NCI-H146 (cell line): ENCODE data around the gene HSPA9.

Source experiments
- DNase-seq: peaks from one replicate; lab custom pipeline; 2025; lab: John Stamatoyannopoulos, UW

HSPA9 gene

DNA sequence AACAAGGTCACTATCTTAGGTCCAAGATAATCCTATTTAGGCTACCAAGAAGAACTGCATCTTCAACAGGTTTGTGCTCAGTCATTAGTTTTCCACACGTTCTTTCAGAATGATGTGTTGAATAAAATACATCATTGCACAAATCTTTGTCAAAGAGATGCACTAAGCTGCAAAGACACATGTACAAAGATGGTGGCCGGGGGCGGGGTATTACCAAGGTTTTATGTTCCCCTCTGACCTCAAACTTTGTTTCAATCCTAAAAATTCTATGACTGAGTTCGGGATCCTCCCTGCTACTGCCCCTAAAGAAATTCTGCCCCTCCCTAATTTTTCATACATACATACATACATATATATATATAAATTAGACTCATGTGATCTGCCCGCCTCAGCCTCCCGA is 14.2 kb downstream of the HSPA9 start:
- DNase-seq = no peak

DNA sequence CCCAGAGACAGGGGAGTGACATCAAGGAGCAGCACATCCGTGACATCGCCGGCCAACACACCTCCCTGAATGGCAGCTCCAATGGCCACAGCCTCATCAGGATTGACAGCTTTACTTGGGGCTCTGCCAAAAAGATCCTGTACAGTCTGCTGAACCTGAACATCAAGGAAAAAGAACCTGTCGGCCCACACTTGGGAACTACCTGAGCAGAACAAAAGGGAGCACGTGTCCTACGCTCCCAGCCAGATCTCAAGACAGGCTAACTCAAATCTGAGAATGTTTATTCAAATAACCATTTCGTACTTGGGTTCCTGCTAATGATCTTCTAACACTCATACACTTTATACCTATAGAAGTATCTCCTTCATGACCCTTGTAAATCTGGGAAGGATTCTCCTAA is 15.3 kb downstream of the HSPA9 start:
- no peak for DNase-seq

DNA sequence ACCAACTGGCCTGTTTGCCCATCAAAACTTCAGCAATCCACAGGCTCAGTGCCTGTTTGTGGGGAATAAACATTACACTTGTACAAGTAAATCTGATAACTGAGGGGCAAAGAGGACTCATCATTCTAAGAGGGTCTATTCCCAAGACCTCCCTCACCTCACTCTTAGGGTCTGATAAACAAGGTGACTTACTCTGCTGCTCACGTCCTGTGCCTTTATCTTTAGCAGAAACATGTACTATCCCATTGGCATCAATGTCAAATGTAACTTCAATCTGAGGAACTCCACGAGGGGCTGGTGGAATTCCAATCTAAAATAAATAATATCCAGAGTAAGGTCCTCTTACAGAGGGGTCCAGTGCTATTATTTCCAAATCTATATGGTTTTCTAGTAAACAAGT is 17.5 kb downstream of the HSPA9 start:
- DNase-seq = no peak

- no peak for DNase-seq
Observed at GRCh38 chr5:138554143-138554542, 21.1 kb downstream of the HSPA9 start.

- no peak for DNase-seq
Observed at GRCh38 chr5:138553437-138554095, 21.6 kb downstream of the HSPA9 start.

DNA sequence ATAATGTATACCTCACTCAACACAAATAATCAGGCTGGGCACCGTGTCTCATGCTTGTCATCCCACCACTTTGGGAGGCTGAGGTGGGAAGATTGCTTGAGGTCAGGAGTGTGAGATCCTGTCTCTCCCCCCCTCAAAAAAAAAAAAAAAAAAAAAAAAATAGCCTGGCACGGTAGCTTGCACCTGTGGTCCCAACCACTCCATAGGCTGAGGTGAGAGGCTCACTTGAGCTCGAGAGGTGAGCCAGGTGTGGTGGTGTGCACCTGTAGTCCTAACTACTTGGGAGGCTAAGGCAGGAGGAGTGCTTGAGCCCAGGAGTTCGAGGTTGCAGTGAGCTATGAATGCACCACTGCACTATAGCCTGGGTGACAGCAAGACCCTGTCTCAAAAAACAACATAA is 22.5 kb downstream of the HSPA9 start:
- DNase-seq = no peak

- DNase-seq = no peak
Observed at GRCh38 chr5:138549414-138549813, 25.8 kb downstream of the HSPA9 start.

DNA sequence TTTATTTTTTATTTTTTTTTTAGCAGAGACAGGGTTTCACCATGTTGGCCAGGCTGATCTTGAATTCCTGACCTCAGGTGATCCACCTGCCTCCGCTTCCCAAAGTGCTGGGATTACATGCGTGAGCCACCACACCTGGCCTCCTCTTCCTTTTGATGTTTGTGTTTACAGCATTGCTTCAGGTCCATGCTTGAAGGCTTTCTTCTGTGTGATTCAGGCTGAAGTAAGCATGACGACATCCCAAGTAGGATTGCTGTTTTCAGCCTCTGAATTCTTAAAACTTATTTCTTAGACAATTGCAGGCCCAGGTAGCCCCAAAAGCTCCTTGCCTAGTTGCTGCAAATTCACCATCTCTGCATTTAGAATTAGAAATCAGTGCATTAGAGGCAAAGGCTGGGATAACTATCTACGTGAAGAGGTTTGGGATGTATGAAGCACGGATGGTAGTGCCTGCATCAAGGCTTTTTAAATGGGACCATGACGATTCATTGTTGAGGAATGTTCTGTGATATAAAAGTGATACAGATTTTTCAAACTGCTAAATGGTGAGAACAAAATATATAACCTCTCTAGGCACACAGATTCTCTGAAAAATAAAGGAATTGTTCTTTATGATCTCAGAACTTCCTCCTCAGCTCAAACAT is 29.2 kb downstream of the HSPA9 start:
- DNase-seq = no peak

DNA sequence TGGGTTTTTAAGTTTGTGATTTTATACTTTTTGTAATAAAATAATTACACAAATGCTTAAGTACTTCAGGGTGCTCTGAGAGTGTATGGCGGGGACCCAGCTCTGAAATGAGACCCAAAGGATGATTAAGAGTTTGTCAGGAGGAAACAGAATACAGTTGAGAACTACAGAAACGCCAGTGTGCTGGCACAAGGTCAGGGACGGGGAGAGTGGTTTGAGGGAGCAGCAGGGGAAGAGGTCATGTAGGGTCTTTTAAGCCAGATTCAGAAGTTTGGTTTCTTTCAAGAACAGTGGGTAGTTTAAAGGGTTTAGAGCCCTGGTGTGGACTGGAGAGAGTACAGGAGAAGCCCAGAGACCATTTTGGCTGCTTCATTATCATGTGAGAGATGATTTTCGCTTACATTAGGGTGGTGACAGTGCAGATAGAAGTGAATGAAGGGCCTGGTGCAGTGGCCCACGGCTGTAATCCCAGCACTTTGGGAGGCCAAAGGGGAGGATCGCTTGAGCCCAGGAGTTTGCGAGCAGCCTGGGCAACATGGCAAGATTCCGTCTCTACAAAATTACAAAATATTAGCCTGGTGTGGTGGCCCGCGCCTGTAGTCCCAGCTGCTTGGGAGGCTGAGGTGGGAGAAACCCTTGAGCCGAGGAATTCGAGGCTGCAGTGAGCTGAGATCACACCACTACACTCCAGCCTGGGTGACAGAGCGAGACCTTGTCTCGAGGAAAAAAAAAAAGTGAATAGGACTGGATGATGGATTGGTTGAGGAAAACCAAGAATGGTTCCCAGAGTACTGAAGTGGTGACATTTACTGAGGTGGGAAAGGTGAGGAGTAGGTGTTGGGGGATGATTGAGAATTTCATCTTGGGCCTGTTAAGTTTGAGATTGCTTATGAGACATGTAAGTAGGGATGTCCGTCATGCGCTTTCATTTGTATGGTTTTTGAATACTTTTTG is 30.7 kb downstream of the HSPA9 start:
- no peak for DNase-seq

DNA sequence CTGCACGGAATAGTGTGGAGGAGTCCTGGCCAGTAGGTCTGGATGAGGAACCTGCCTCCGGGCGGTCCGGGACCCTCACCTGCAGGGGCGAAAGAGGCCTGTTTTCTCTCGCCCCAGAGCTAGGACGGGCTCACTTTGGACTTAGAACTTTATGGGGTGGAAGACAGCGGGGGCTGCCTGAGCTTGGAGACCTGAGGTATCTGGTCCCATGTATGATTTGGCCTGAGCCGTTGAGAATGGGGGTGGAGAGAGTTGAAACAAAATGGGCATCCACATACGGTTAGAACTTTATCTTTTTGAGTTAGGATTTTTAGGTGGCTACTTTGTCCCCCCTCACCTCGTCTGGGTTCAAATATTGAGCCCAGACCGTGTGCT is 31.5 kb downstream of the HSPA9 start:
- DNase-seq = no peak

DNA sequence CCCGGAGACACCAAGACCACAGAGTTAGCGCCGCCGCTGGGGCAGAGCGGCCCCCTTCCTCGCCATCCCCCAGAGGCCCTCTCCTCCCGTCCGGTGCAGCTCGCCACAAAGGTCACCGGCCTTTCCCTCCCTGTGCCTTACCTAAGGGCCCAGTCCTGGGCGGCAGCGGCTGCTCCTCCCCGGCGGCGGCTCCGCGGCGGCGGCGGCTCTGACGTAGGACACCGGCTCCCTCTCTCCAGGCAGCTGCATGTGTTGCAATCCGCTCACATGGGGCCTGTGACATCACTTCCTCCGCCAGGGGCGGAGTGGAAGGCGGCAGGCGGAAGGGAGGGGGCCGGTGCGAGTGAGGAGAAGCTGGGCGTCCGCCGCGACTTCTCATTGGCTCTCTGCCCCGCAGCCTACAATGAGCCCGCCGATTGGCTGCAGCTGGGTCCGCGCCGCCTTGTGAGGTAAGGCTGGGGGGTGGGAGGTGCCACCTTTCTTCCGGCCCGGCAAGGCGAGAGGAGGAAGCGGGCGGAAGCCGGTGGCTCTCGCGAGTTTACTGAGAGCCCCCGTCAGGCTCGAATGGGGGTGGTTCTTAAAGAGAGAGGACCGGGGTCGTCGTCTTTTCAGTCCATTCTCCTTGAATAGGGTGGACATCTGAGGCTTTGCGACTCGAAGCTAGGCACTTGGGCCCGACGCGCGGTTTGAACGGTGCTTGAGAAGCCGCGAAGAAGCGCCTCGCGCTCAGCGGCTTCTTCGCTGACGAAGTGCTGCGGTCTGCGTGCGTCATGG is 32.1 kb downstream of the HSPA9 start, which contains the start of gene ETF1:
ETF1 (minus strand) TSS at position 281 of the 774 bp plus-strand sequence. CDS start 318 bp downstream, outside the sequence.
- DNase-seq = peak; percentile 98

DNA sequence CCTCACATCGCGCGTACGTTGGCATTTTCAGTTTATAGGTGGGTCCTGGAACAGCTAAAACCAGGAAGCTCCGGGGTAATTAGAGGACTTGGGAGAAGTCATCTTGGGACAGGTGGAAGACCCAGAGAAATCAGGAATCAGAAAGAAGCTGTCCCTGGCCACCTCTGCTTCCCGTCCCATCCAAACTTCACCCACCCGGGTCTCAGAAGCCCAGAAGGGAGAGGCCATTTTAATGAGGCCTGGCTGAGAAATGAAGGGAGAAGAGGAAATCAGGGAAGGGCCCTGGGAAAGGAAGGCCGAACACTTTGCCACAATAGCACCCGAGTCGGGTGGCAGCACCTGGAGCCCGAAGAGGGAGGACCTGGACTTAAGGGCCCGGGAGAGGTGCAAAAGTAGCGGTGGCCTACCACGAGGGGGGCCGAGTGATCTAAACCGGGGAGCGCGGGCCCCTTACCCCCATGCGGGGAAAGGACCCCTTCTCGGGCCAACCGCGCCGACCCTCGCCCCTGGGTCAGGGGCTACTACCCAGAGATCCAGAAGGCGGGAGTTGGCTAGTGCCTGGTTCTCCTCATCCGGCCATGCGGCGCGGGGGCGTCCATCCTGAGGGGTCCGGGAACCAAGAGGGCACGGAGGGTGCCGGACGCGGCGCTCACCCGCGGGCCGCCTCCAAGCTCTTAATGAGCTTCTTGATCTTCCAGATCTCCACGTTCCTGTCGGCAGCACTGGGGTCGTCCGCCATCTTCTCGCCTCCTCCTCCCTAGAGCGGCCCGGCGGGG is 32.8 kb downstream of the HSPA9 start:
- no peak for DNase-seq

DNA sequence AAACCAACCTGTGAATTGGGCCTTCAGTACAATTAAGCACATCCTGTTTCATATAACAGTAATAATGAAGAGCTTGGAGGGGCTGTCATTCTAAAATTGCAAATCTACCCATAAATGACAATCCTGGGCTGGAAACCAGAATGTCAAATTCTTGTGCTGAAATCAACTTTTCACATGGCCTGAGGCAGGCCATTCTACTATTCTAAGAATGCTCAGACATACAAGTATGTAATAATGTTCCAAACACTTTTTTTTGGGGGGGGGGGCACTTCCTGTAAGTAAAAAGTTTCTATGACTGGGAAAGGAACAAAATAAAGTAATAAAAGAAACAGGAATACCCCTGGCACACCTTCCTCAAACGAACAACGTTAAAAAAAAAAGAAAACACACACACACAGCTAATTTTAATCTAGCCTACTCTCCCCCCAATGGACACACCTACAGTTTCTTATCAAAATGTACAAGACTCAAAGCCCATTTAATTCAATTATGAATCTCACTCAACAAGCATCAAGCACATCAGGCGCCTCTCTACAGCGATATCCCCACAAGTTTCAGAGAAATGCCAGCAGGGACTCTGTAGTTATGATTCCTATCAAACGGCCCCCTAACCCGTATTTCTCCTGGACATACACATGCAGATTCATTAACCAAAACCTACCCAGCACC is 33.6 kb downstream of the HSPA9 start:
- DNase-seq = no peak

GRCh38 chr5:138539791-138540190 is 35.4 kb downstream of the HSPA9 start:
- DNase-seq = no peak

- no peak for DNase-seq
Observed at GRCh38 chr5:138538943-138539627, 36.1 kb downstream of the HSPA9 start.

DNA sequence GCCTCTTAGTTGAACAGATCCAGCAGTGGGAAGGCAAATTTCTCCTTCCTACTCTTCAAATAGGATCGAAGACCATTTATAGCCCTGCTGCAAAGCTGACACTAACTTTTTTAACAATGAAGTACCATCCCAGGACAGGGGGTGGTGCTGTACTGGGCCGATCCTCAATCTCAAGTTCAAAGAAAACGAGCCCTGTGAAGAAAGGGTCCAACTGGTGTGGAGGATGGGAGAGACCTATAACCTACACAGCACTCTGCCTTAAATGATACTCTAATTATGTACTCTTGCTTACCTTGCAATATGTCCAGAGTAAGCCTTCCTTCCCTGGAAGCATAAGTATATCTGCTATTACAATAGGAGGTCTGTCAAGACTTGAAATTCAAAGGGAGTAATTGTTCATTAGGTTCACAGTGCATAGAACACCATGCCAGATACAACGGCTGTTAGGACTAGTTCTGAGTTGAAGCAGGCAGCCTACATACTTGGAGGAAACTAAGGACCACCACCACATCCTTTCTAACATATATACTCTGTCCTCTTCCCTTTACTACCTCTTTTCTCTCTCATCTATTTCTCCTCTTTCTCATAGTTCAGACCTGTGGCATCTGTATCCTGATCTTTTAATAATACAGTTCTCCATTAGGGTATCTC is 38.4 kb downstream of the HSPA9 start:
- no peak for DNase-seq

GRCh38 chr5:138536215-138536614 is 39.0 kb downstream of the HSPA9 start:
- DNase-seq = no peak

GRCh38 chr5:138533973-138534941 is 40.9 kb downstream of the HSPA9 start:
- DNase-seq = no peak
